ENCODE measurements around the gene ABCA7. TPM values are rescaled to one million over a fixed set of nuclear protein-coding genes. Genes with fewer than 3 reads are reported as not detected.
A peak's percentile ranks its signal among the peaks of the same experiment; 100 is the strongest.

Gene ABCA7
- total RNA-seq, 1 experiment from 2014 or later = 18.2 TPM

- intact Hi-C loops (cut with micrococcal nuclease) = loop anchor here (5.0 kb wide), 1 partner anchor 136 kb away; no protein-coding TSS in a partner anchor
- POLR2A ChIA-PET = interaction anchor here (1.5 to 1.6 kb wide), 2 partner anchors 15 to 30 kb away, joined by 3 to 5 read pairs; partner anchors contain the start of gene CNN2
These were observed 16.1 kb downstream of the ABCA7 start for GRCh38 chr19:1055886-1056620.

GRCh38 chr19:1057176-1057855 lies 17.4 kb downstream of the ABCA7 start:
- H3K4me3 Mint-ChIP-seq (ENCODE audit: unreplicated experiment) = no peak overlapping the region

More at GRCh38 chr19:1055886-1056620, 16.1 kb downstream of the ABCA7 start:
- Mint-ChIP-seq H3K27ac (ENCODE audit: low read depth, unreplicated experiment) (peak overlapping the region; percentile 63), H3K36me3 (ENCODE audit: insufficient read depth, unreplicated experiment) (no peaks in the 10 kb centered on the region), H3K4me1 (ENCODE audit: insufficient read depth, unreplicated experiment) (no peaks in the 10 kb centered on the region), H3K9me3 (ENCODE audit: unreplicated experiment) (no peaks in the 10 kb centered on the region), H3K4me3 (ENCODE audit: unreplicated experiment) (no peak overlapping the region), H3K27me3 (ENCODE audit: insufficient read depth, unreplicated experiment) (no peaks in the 10 kb centered on the region)
- no peak for TF ChIP-seq CTCF (IDR thresholded peaks at IDR 0.05; ENCODE audit: unreplicated experiment)
- no peak for DNase-seq (ENCODE audit: unreplicated experiment)
- CTCF ChIA-PET = interaction anchor here (1.1 kb wide), 1 partner anchor 11 kb away, joined by 5 read pairs; the partner anchor contains the start of gene ARHGAP45
- no TSS peak for BruUV-seq (replicated peaks)

GRCh38 chr19:1058112-1058511 lies 18.2 kb downstream of the ABCA7 start:
- no TSS peak for BruUV-seq (replicated peaks)
- intact Hi-C loops (cut with micrococcal nuclease) = loop anchor here (5.0 kb wide), 1 partner anchor 134 kb away; no protein-coding TSS in a partner anchor
- Mint-ChIP-seq H3K27me3 (ENCODE audit: insufficient read depth, unreplicated experiment) (no peaks in the 10 kb centered on the region), H3K9me3 (ENCODE audit: unreplicated experiment) (no peaks in the 10 kb centered on the region), H3K4me1 (ENCODE audit: insufficient read depth, unreplicated experiment) (no peaks in the 10 kb centered on the region), H3K27ac (ENCODE audit: low read depth, unreplicated experiment) (no peak overlapping the region), H3K36me3 (ENCODE audit: insufficient read depth, unreplicated experiment) (no peaks in the 10 kb centered on the region), H3K4me3 (ENCODE audit: unreplicated experiment) (no peak overlapping the region)
- CTCF ChIA-PET = interaction anchor here (0.6 to 1.5 kb wide), 8 partner anchors 14 to 204 kb away, joined by 3 to 11 read pairs (median 4); no protein-coding TSS in a partner anchor
- POLR2A ChIA-PET = interaction anchor here (0.7 kb wide), 1 partner anchor 32 kb away, joined by 3 read pairs; the partner anchor contains the start of gene CNN2
- DNase-seq (ENCODE audit: unreplicated experiment) = no peak
- TF ChIP-seq CTCF (IDR thresholded peaks at IDR 0.05; ENCODE audit: unreplicated experiment) = no peak

More at GRCh38 chr19:1057176-1057855, 17.4 kb downstream of the ABCA7 start:
- peak; percentile 53 for TF ChIP-seq CTCF (IDR thresholded peaks at IDR 0.05; ENCODE audit: unreplicated experiment)
- intact Hi-C loops (cut with micrococcal nuclease) = loop anchor here (1.0 to 5.0 kb wide), 2 partner anchors 50 to 135 kb away; no protein-coding TSS in a partner anchor
- ChIA-PET CTCF (interaction anchor here (0.5 to 1.5 kb wide), 14 partner anchors 10 to 229 kb away, joined by 3 to 11 read pairs (median 4); partner anchors contain the start of gene ARHGAP45), POLR2A (interaction anchor here (0.6 to 1.6 kb wide), 3 partner anchors 16 to 184 kb away, joined by 3 to 5 read pairs (median 3); partner anchors contain the start of genes ATP5F1D and CNN2)
- H3K4me1 Mint-ChIP-seq (ENCODE audit: insufficient read depth, unreplicated experiment) = no peaks in the 10 kb centered on the region
- peak; percentile 65 for DNase-seq (ENCODE audit: unreplicated experiment)
- H3K36me3 Mint-ChIP-seq (ENCODE audit: insufficient read depth, unreplicated experiment) = no peaks in the 10 kb centered on the region
- H3K27ac Mint-ChIP-seq (ENCODE audit: low read depth, unreplicated experiment) = peak overlapping the region; percentile 63
- no peaks in the 10 kb centered on the region for H3K9me3 Mint-ChIP-seq (ENCODE audit: unreplicated experiment)
- no peaks in the 10 kb centered on the region for H3K27me3 Mint-ChIP-seq (ENCODE audit: insufficient read depth, unreplicated experiment)
- BruUV-seq (replicated peaks) = no TSS peak

GRCh38 chr19:1060689-1061088 lies 20.8 kb downstream of the ABCA7 start:
- Mint-ChIP-seq H3K27ac (ENCODE audit: low read depth, unreplicated experiment) (no peak overlapping the region), H3K9me3 (ENCODE audit: unreplicated experiment) (no peaks in the 10 kb centered on the region), H3K36me3 (ENCODE audit: insufficient read depth, unreplicated experiment) (no peaks in the 10 kb centered on the region), H3K27me3 (ENCODE audit: insufficient read depth, unreplicated experiment) (no peaks in the 10 kb centered on the region), H3K4me3 (ENCODE audit: unreplicated experiment) (no peak overlapping the region), H3K4me1 (ENCODE audit: insufficient read depth, unreplicated experiment) (peaks cover 10% of the 10 kb centered on the region)
- CTCF ChIA-PET = interaction anchor here (0.6 to 0.9 kb wide), 4 partner anchors 26 to 282 kb away, joined by 3 read pairs; no protein-coding TSS in a partner anchor
- no TSS peak for BruUV-seq (replicated peaks)
- intact Hi-C loops (cut with micrococcal nuclease) = no loop called here
- POLR2A ChIA-PET = no interaction called here
- no peak for DNase-seq (ENCODE audit: unreplicated experiment)
- no peak for TF ChIP-seq CTCF (IDR thresholded peaks at IDR 0.05; ENCODE audit: unreplicated experiment)

Data from MCF 10A (cell line).